Loucy (cell line): Measurements from ENCODE around the gene ST3GAL3.

ENCODE experiments used
- CTCF ChIP-seq: fragments of 200-600 bp; sonication (generic); conservative IDR thresholded peaks from 2 replicates; pipeline ENCODE4 v1.5.1; 2014; ENCODE audit warnings: mild to moderate bottlenecking, antibody characterized with exemption, low read length
- EZH2phosphoT487 ChIP-seq: fragments of 200-600 bp; IDR thresholded peaks from 2 replicates; pipeline ENCODE4 v1.6.1; 2018; ENCODE audit warnings: antibody characterized with exemption, mild to moderate bottlenecking, moderate library complexity, borderline replicate concordance

- TF ChIP-seq CTCF (no peak), EZH2phosphoT487 (no peak)
Measured at GRCh38 chr1:43930949-43931275, 223.6 kb downstream of the ST3GAL3 start.
